DMS 273 (cell line): ENCODE results near the gene KDM6B.
"Not testable (repeated sequence)": the region's sequence is repeated elsewhere in the genome, so short reads cannot be mapped to it uniquely, and the experiment has no call there.

ENCODE experiments used
- DNase-seq: peaks from one replicate; lab custom pipeline; 2025; ENCODE audit not compliant: unreplicated experiment; lab: John Stamatoyannopoulos, UW

Gene KDM6B

GRCh38 chr17:7850701-7851437, 16.9 kb downstream of the KDM6B start:
- no peak for DNase-seq

DNA sequence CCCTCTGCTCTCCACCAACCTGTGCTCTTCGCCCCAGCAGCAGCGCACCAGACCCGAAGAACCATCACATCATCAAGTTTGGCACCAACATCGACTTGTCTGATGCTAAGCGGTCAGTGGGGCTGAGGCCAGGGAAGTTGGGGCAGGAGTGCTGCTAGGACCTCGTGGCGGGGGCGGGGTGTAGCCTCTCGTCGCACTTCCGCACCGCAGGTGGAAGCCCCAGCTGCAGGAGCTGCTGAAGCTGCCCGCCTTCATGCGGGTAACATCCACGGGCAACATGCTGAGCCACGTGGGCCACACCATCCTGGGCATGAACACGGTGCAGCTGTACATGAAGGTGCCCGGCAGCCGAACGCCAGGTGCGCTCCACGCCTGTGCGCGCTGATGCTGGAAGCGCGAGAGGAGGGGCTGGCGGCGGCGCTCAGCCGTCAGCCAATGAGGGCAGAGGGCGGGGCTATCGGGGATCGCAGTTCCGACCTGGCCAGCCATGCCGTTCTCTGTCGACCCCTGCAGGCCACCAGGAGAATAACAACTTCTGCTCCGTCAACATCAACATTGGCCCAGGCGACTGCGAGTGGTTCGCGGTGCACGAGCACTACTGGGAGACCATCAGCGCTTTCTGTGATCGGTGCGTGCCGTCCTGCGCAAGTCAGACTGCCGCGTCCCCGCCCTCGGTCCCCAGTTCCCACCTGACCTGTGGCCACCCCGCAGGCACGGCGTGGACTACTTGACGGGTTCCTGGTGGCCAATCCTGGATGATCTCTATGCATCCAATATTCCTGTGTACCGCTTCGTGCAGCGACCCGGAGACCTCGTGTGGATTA, 17.6 kb downstream of the KDM6B start:
- peak; percentile 63 for DNase-seq

DNA sequence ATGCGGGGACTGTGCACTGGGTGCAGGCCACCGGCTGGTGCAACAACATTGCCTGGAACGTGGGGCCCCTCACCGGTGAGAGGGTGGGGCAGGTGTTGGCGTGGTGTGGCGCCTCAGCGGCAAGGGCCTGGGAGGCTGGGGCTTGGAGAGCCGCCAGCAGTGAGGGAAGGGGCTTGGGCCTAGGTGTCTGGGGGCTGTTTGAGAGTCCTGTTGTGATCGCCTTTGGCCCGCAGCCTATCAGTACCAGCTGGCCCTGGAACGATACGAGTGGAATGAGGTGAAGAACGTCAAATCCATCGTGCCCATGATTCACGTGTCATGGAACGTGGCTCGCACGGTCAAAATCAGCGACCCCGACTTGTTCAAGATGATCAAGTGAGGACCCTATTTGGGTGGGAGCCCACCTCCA, 18.2 kb downstream of the KDM6B start:
- DNase-seq, result no peak

DNA sequence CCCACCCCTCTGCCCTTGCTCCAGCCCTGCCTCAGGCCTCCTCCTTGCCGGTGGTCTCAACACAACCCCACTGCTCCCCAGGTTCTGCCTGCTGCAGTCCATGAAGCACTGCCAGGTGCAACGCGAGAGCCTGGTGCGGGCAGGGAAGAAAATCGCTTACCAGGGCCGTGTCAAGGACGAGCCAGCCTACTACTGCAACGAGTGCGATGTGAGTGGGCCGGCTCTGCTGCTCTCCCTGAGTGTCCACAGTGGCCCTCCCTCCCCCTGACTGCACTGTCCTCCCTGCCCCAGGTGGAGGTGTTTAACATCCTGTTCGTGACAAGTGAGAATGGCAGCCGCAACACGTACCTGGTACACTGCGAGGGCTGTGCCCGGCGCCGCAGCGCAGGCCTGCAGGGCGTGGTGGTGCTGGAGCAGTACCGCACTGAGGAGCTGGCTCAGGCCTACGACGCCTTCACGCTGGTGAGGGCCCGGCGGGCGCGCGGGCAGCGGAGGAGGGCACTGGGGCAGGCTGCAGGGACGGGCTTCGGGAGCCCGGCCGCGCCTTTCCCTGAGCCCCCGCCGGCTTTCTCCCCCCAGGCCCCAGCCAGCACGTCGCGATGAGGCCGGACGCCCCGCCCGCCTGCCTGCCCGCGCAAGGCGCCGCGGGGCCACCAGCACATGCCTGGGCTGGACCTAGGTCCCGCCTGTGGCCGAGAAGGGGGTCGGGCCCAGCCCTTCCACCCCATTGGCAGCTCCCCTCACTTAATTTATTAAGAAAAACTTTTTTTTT, 19.1 kb downstream of the KDM6B start:
- no peak for DNase-seq

DNA sequence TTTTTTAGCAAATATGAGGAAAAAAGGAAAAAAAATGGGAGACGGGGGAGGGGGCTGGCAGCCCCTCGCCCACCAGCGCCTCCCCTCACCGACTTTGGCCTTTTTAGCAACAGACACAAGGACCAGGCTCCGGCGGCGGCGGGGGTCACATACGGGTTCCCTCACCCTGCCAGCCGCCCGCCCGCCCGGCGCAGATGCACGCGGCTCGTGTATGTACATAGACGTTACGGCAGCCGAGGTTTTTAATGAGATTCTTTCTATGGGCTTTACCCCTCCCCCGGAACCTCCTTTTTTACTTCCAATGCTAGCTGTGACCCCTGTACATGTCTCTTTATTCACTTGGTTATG, 19.6 kb downstream of the KDM6B start:
- no peak for DNase-seq

GRCh38 chr17:7854078-7854777, 20.2 kb downstream of the KDM6B start:
- no peak for DNase-seq

GRCh38 chr17:7854851-7855659, 21.0 kb downstream of the KDM6B start, which contains the start of gene TMEM88:
TMEM88 (plus strand) TSS chr17:7855066; CDS start chr17:7855075, 9 bp downstream.
- no peak for DNase-seq

GRCh38 chr17:7855660-7856010, 21.6 kb downstream of the KDM6B start:
- DNase-seq, result no peak

GRCh38 chr17:7856011-7856810, 22.2 kb downstream of the KDM6B start:
- DNase-seq, result peak; percentile 58

DNA sequence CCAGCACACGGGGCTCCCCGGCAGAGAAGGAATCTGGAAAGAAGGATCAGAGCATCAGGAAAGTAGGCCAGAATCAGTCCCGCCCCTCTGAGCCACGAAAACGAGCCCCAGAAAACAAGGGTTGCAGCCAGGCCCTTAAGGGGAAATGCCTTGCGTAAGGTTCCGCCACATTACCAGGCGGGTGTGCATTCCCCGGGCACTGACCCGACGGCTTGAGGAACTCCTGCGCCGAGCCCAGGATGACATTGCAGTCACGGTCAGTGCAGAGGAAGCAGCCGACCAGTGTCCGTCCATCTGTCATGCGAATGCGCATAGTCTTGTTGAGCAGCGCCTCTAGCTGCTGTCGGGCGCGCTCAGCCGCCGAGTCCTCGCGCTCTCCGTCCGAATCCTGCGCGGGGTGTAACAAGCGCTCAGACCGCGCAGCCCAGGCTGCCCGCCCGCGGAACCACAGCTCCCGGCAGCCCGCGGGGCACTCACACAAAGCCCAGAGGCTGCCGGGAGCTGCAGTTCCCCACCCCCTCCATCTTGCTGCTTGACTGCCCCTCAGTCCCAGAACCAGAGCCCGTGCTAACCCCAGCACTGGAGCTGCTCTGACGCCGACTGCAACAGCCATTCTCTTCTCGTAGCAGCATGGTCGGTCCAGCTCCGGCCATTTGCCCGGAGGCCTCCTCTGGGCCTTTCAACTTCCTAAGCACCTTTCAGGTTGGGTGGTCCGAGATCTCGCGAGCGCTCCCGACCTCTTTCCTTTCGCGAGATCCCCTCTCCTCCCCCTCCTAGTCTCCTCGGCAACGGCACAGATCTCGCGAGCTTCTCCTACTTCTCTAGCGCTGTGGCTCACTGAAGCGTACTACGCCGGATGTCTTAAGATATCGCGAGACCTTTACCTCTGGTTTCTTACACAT, 23.0 kb downstream of the KDM6B start, which contains the start of gene NAA38:
Gene NAA38, minus strand, starts transcription at position 749 of the 902 bp plus-strand sequence. Its CDS starts 96 bp downstream, at position 653.
- peak; percentile 98 for DNase-seq

GRCh38 chr17:7857713-7858521, 23.9 kb downstream of the KDM6B start, which contains the start of gene CYB5D1:
CYB5D1 (plus strand) TSS chr17:7858003; CDS start chr17:7858135, 132 bp downstream.
- DNase-seq, result peak; percentile 93

- peak; percentile 79 for DNase-seq
Observed at GRCh38 chr17:7858522-7858810, 24.4 kb downstream of the KDM6B start.

- no peak for DNase-seq
Observed at GRCh38 chr17:7859028-7859427, 25.0 kb downstream of the KDM6B start.

DNA sequence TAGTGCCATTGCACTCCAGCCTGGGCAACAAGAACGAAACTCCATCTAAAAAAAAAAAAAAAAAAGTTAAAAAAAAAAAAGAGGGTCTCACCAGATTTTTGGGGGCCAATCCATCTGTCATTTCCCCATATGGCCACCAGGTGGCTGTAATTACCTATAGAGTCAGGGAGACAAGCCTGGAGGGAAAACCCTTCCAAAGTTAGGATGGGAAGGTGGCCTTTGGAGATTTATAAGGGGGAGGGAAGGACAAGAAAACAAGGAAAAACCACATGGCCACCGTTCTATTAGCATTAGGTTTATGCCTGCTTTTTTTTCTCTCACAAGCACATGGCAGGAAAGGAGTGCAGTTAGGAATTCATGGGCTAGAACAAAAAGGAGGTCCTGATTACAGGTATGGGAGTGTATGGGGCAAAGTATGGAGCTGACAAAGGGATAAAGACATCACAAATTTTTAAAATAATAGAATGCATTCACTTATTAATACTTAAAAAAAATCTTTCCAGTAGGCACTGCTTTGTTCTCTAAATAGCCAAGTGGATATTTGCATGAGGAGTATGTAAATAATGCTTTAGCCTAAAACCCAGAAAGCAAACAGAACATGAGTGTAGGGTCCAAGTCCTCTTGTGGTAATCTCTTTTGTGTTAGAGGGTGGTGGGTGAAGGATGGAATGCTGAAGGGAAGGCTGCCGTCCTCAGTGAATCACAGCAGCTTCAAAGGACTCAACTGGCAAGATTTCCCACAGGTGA, 28.8 kb downstream of the KDM6B start:
- peak; percentile 78 for DNase-seq

DNA sequence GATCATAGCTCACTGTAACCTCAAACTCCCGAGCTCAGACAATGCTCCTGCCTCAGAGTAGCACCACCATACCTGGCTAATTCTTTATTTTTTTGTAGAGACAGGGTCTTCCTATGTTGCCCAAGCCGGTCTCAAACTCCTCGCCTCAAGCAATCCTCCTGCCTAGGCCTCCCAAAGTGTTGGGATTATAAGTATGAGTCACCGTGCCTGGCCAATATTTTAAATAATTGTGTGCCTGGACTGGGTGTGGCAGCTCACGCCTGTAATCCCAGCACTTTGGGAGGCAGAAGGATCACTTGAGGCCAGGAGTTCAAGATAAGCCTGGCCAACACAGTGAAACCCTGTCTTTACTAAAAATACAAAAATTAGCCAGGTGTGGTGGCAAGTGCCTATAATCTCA, 30.4 kb downstream of the KDM6B start:
- DNase-seq, result not testable (repeated sequence)

- DNase-seq, result no peak
Observed at GRCh38 chr17:7864995-7865650, 31.1 kb downstream of the KDM6B start.
